NB4 (cell line): ENCODE measurements around the gene NR6A1.

Experiments
- CTCF ChIP-seq: IDR thresholded peaks from one replicate; pipeline ENCODE4 v1.5.1; 2012; ENCODE audit warnings: low read depth, low read length
- POLR2A ChIP-seq: IDR thresholded peaks from 2 replicates; pipeline ENCODE4 v1.6.1; 2011; ENCODE audit warnings: mild to moderate bottlenecking; ENCODE audit not compliant: insufficient read length; ENCODE audit errors: extremely low read depth

GRCh38 chr9:124550072-124550471, 221.0 kb downstream of the NR6A1 start:
- TF ChIP-seq CTCF (no peak), POLR2A (no peak)
